HUES48 (cell line): ENCODE results near the gene HM13.
A peak's percentile ranks its signal among the peaks of the same experiment; 100 is the strongest.

Source experiments
- H3K27ac ChIP-seq: one replicate; pipeline ENCODE4 v1.7.0; 2013; ENCODE audit warnings: low read depth, low read length, inconsistent platforms
- H3K27me3 ChIP-seq: 2 replicates; pipeline ENCODE4 v1.6.1; 2013; ENCODE audit warnings: mild to moderate bottlenecking, low read length; ENCODE audit not compliant: control insufficient read depth, insufficient read depth
- H3K36me3 ChIP-seq: 2 replicates; pipeline ENCODE4 v1.6.1; 2013; ENCODE audit warnings: low read length; ENCODE audit not compliant: control insufficient read depth, insufficient read depth
- H3K4me1 ChIP-seq: 2 replicates; pipeline ENCODE4 v1.6.1; 2013; ENCODE audit warnings: mild to moderate bottlenecking, low read length; ENCODE audit not compliant: control insufficient read depth, insufficient read depth
- H3K4me3 ChIP-seq: 2 replicates; pipeline ENCODE4 v1.5.1; 2013; ENCODE audit warnings: mild to moderate bottlenecking, low read depth, low read length
- H3K9ac ChIP-seq: 2 replicates; pipeline ENCODE4 v1.6.1; 2013; ENCODE audit warnings: mild to moderate bottlenecking, low read depth, low read length, moderate library complexity
- H3K9me3 ChIP-seq: 2 replicates; pipeline ENCODE4 v1.6.1; 2013; ENCODE audit warnings: low read length; ENCODE audit not compliant: control insufficient read depth, insufficient read depth

Gene HM13

GRCh38 chr20:31560094-31560745 is 46.0 kb downstream of the HM13 start:
- Histone ChIP-seq H3K4me1 (peaks cover 11% of the 10 kb centered on the region), H3K27ac (peak overlapping the region; percentile 36), H3K27me3 (no peaks in the 10 kb centered on the region), H3K36me3 (peaks cover 55% of the 10 kb centered on the region), H3K9ac (peak overlapping the region; percentile 28; the same call in 1 of the 2 replicates), H3K9me3 (no peaks in the 10 kb centered on the region), H3K4me3 (no peak overlapping the region)

- H3K9me3 ChIP-seq: no peaks in the 10 kb centered on the region
- peak overlapping the region; percentile 36 for H3K27ac ChIP-seq
- H3K9ac ChIP-seq: peak overlapping the region; percentile 28; the same call in 1 of the 2 replicates
- H3K27me3 ChIP-seq: no peaks in the 10 kb centered on the region
- H3K4me3 ChIP-seq: no peak overlapping the region
- H3K4me1 ChIP-seq: peaks cover 11% of the 10 kb centered on the region
- H3K36me3 ChIP-seq: peaks cover 58% of the 10 kb centered on the region
Measured at GRCh38 chr20:31560746-31561598, 46.7 kb downstream of the HM13 start.

GRCh38 chr20:31562241-31562640 is 48.0 kb downstream of the HM13 start:
- Histone ChIP-seq H3K27me3 (no peaks in the 10 kb centered on the region), H3K36me3 (peaks cover 63% of the 10 kb centered on the region), H3K4me3 (no peak overlapping the region), H3K27ac (no peak overlapping the region), H3K9me3 (no peaks in the 10 kb centered on the region), H3K4me1 (peaks cover 22% of the 10 kb centered on the region), H3K9ac (no peak overlapping the region)

- Histone ChIP-seq H3K4me1 (peaks cover 42% of the 10 kb centered on the region), H3K4me3 (no peak overlapping the region), H3K36me3 (peaks cover 64% of the 10 kb centered on the region), H3K9me3 (no peaks in the 10 kb centered on the region), H3K9ac (no peak overlapping the region), H3K27me3 (no peaks in the 10 kb centered on the region), H3K27ac (no peak overlapping the region)
Measured at GRCh38 chr20:31564284-31564683, 50.0 kb downstream of the HM13 start.

DNA sequence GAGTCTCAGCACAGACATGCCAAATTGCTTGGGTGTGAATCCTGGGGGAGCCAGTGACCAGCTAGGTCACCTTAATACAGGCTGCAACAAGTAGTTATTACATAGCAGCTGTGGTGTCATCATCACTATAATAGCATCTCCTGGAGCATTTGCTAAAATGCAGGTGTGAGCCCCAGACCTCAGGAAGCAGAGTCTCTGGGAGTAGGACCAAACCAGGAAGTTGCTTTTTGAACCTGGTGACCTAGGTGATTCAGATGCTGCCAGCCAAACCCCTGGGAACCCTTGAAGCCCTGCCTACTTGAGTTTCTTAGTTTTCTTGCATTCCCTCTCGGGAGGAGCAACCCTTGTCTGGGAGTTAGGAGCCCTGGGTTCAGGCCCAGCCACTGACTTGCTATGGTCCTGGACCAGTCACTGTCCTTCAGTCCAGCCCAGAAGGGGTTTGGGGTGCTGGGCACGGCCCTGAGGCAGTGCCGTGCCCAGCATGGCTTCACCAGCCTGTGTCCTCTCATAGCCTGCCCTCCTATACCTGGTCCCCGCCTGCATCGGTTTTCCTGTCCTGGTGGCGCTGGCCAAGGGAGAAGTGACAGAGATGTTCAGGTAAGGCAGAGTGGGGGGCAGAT is 51.6 kb downstream of the HM13 start:
- Histone ChIP-seq H3K4me1 (peaks cover 35% of the 10 kb centered on the region), H3K36me3 (peaks cover 56% of the 10 kb centered on the region), H3K9me3 (no peaks in the 10 kb centered on the region), H3K27me3 (no peaks in the 10 kb centered on the region), H3K9ac (no peak overlapping the region), H3K4me3 (no peak overlapping the region), H3K27ac (no peak overlapping the region)

DNA sequence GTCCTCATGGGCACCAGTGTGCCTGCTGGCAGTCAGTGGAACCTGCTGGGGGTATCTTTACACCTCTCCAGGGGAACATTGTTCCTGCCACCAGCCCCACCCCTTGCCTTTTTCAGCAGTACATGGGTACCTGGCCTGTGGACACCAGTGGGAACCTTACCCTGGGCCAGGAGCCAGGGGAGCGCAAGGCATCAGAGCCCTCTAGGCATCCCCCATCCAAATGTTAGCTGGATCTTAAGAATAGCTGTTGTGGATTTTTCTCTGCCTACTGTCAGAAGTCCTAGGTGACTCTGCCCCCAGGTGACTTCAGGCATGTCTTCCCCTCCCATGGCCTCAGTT is 52.0 kb downstream of the HM13 start:
- Histone ChIP-seq H3K4me3 (no peak overlapping the region), H3K9ac (no peak overlapping the region)

GRCh38 chr20:31566658-31567379 is 52.6 kb downstream of the HM13 start:
- Histone ChIP-seq H3K4me1 (peaks cover 34% of the 10 kb centered on the region), H3K4me3 (no peak overlapping the region), H3K36me3 (peaks cover 46% of the 10 kb centered on the region), H3K27ac (no peak overlapping the region), H3K27me3 (no peaks in the 10 kb centered on the region), H3K9ac (no peak overlapping the region), H3K9me3 (no peaks in the 10 kb centered on the region)

More for the DNA sequence above, 52.0 kb downstream of the HM13 start:
- Histone ChIP-seq H3K4me1 (peaks cover 34% of the 10 kb centered on the region), H3K27me3 (no peaks in the 10 kb centered on the region), H3K9me3 (no peaks in the 10 kb centered on the region), H3K27ac (no peak overlapping the region), H3K36me3 (peaks cover 51% of the 10 kb centered on the region)

GRCh38 chr20:31567380-31567720 is 53.1 kb downstream of the HM13 start:
- H3K4me3 ChIP-seq: no peak overlapping the region
- H3K36me3 ChIP-seq: peaks cover 41% of the 10 kb centered on the region
- peaks cover 38% of the 10 kb centered on the region for H3K4me1 ChIP-seq
- no peaks in the 10 kb centered on the region for H3K9me3 ChIP-seq
- no peaks in the 10 kb centered on the region for H3K27me3 ChIP-seq
- H3K9ac ChIP-seq: no peak overlapping the region
- H3K27ac ChIP-seq: no peak overlapping the region

GRCh38 chr20:31568041-31568731 is 53.9 kb downstream of the HM13 start:
- Histone ChIP-seq H3K4me3 (no peak overlapping the region), H3K36me3 (peaks cover 35% of the 10 kb centered on the region), H3K27ac (peak overlapping the region; percentile 29), H3K4me1 (peaks cover 41% of the 10 kb centered on the region), H3K9ac (no peak overlapping the region), H3K27me3 (no peaks in the 10 kb centered on the region), H3K9me3 (no peaks in the 10 kb centered on the region)

DNA sequence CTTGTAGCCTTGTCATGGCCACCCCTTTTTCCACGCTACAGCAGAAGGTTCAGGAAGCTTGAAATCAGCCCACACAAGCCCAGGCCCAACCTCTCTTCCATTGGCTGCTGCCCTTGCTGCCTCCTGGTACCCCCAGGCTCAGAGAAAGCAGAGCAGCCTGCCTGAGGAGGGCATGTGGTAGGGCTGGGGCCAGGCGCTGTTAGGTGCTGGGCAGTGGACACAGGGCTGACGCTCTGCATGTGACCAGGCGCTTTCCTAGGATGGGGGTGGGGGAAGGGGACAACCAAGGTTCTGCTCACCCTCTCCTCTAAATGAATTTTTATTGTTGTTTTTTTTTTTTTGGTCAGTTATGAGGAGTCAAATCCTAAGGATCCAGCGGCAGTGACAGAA is 54.5 kb downstream of the HM13 start:
- H3K4me1 ChIP-seq: peaks cover 46% of the 10 kb centered on the region
- H3K27ac ChIP-seq: peak overlapping the region; percentile 41
- H3K9ac ChIP-seq: no peak overlapping the region
- H3K36me3 ChIP-seq: peaks cover 29% of the 10 kb centered on the region
- H3K9me3 ChIP-seq: no peaks in the 10 kb centered on the region
- H3K4me3 ChIP-seq: no peak overlapping the region
- H3K27me3 ChIP-seq: no peaks in the 10 kb centered on the region
